GM23338 (cell line): ENCODE measurements around the gene MORN3. TPM values are rescaled to one million over a fixed set of nuclear protein-coding genes. Genes with fewer than 3 reads are reported as not detected.

Source experiments
- ATAC-seq: fragments of 200-7000 bp; cut with Tn5 transposase; 3 replicates; pipeline ENCODE4 v1.9.1; 2020
- DNase-seq: peaks from one replicate; pipeline ENCODE4 v3.0.0-alpha.2; 2015; ENCODE audit warnings: low spot score
- H2AFZ ChIP-seq: fragments of 200-600 bp; sonication (generic); 2 replicates; pipeline ENCODE4 v1.8.0; 2016; ENCODE audit warnings: antibody characterized with exemption, mild to moderate bottlenecking, moderate library complexity
- H3F3A ChIP-seq: fragments of 200-600 bp; sonication (generic); replicated peaks from 2 replicates; pipeline ENCODE4 v1.8.0; 2017; ENCODE audit warnings: antibody characterized with exemption, mixed run types, low read depth
- H3K27ac ChIP-seq: fragments of 200-600 bp; sonication (generic); 2 replicates; pipeline ENCODE4 v1.6.1; 2016; ENCODE audit warnings: low read depth
- H3K27me3 ChIP-seq: fragments of 200-600 bp; sonication (generic); 2 replicates; pipeline ENCODE4 v1.8.0; 2016; ENCODE audit warnings: mild to moderate bottlenecking, mixed run types, moderate library complexity; ENCODE audit not compliant: insufficient read depth
- H3K36me3 ChIP-seq: fragments of 200-600 bp; sonication (generic); 2 replicates; pipeline ENCODE4 v1.8.0; 2016; ENCODE audit warnings: mild to moderate bottlenecking; ENCODE audit not compliant: insufficient read depth
- H3K4me1 ChIP-seq: fragments of 200-600 bp; sonication (generic); 2 replicates; pipeline ENCODE4 v1.8.0; 2016; ENCODE audit warnings: mild to moderate bottlenecking, moderate library complexity; ENCODE audit not compliant: insufficient read depth
- H3K4me2 ChIP-seq: fragments of 200-600 bp; sonication (generic); 2 replicates; pipeline ENCODE4 v1.7.1; 2017; ENCODE audit warnings: mixed run types
- H3K4me3 ChIP-seq: fragments of 200-600 bp; sonication (generic); 2 replicates; pipeline ENCODE4 v1.6.1; 2016; ENCODE audit warnings: mixed run types
- H3K79me2 ChIP-seq: fragments of 200-600 bp; sonication (generic); replicated peaks from 2 replicates; pipeline ENCODE4 v1.8.0; 2017; ENCODE audit warnings: mild to moderate bottlenecking; ENCODE audit not compliant: insufficient read depth
- H3K9me2 ChIP-seq: fragments of 200-600 bp; sonication (generic); 2 replicates; pipeline ENCODE4 v1.8.0; 2017; ENCODE audit not compliant: insufficient read depth
- H4K20me1 ChIP-seq: fragments of 200-600 bp; sonication (generic); replicated peaks from 2 replicates; pipeline ENCODE4 v1.8.0; 2017; ENCODE audit warnings: mild to moderate bottlenecking; ENCODE audit not compliant: insufficient read depth
- H3K27ac Mint-ChIP-seq: 2 replicates; pipeline ENCODE4 v1.8.0; 2020; ENCODE audit warnings: inconsistent platforms, mild to moderate bottlenecking, moderate library complexity, mixed read lengths
- H3K27me3 Mint-ChIP-seq: 3 replicates; pipeline ENCODE4 v1.8.0; 2022; ENCODE audit warnings: low read depth, mild to moderate bottlenecking, moderate library complexity, mixed read lengths, inconsistent platforms; ENCODE audit not compliant: insufficient read depth, poor library complexity
- H3K36me3 Mint-ChIP-seq: 3 replicates; pipeline ENCODE4 v1.8.0; 2021; ENCODE audit warnings: low read depth, mild to moderate bottlenecking, inconsistent platforms, moderate library complexity, mixed read lengths
- H3K4me1 Mint-ChIP-seq: 3 replicates; pipeline ENCODE4 v1.8.0; 2020; ENCODE audit warnings: mild to moderate bottlenecking, inconsistent platforms, mixed read lengths
- H3K4me3 Mint-ChIP-seq: 3 replicates; pipeline ENCODE4 v1.8.0; 2021; ENCODE audit warnings: moderate library complexity, mild to moderate bottlenecking, inconsistent platforms, mixed read lengths
- H3K9me3 Mint-ChIP-seq: 3 replicates; pipeline ENCODE4 v1.8.0; 2020; ENCODE audit warnings: moderate library complexity, mild to moderate bottlenecking, inconsistent platforms, mixed read lengths
- ETS1 ChIP-seq: IDR thresholded peaks from 2 replicates; pipeline ENCODE4 v1.6.1; 2016; ENCODE audit warnings: antibody characterized with exemption
- EZH2 ChIP-seq: fragments of 200-600 bp; sonication (generic); IDR thresholded peaks from one replicate; pipeline ENCODE4 v1.8.0; 2017; ENCODE audit warnings: antibody characterized with exemption, mild to moderate bottlenecking, low read depth; ENCODE audit not compliant: unreplicated experiment
- EZH2phosphoT487 ChIP-seq: fragments of 200-600 bp; sonication (generic); IDR thresholded peaks from one replicate; pipeline ENCODE4 v1.8.1; 2018; ENCODE audit warnings: antibody characterized with exemption; ENCODE audit not compliant: unreplicated experiment
- JUNB ChIP-seq: IDR thresholded peaks from one replicate; pipeline ENCODE4 v1.6.1; 2016; ENCODE audit warnings: antibody characterized with exemption; ENCODE audit not compliant: unreplicated experiment
- NANOG ChIP-seq: IDR thresholded peaks from 2 replicates; pipeline ENCODE4 v1.6.1; 2016; ENCODE audit warnings: antibody characterized with exemption, borderline replicate concordance
- POLR2AphosphoS5 ChIP-seq: IDR thresholded peaks from 2 replicates; pipeline ENCODE4 v1.6.1; 2016; ENCODE audit warnings: antibody characterized with exemption, low read depth
- STAT1 ChIP-seq: IDR thresholded peaks from one replicate; pipeline ENCODE4 v1.6.1; 2016; ENCODE audit warnings: antibody characterized with exemption; ENCODE audit not compliant: unreplicated experiment
- ZNF114 ChIP-seq: fragments of 250-450 bp; sonication (Bioruptor Pico); IDR thresholded peaks from 2 replicates; pipeline ENCODE4 v1.5.0; 2020; ENCODE audit warnings: mild to moderate bottlenecking, moderate library complexity
- ZNF331 ChIP-seq: fragments of 250-450 bp; sonication (Bioruptor Pico); IDR thresholded peaks from 2 replicates; pipeline ENCODE4 v1.5.0; 2020; ENCODE audit warnings: low read depth, mild to moderate bottlenecking, moderate library complexity
- polyA plus RNA-seq: library from polyadenylated mRNA; unstranded; fragments of >200 nt; fragmentation: Nextera tagmentation; extraction: Ambion mirVana; gene quantifications from 2 replicates; pipeline ENCODE4 v1.2.1, GENCODE V29; 2016
- total RNA-seq: library from RNA; depleted of rRNA; stranded (reverse); fragments of >200 nt; shearing (Covaris generic); gene quantifications from 2 replicates; pipeline ENCODE4 v1.2.3, GENCODE V29; 2014
- TF ChIP-seq, protein P1 (sequence below): IDR thresholded peaks from one replicate; pipeline ENCODE4 v1.6.1; 2018; ENCODE audit warnings: antibody characterized with exemption; ENCODE audit not compliant: unreplicated experiment
- TF ChIP-seq, protein P2 (sequence below), 2 experiments: fragments of 200-600 bp in 1 of 2; sonication (generic) in 1 of 2; conservative IDR thresholded peaks; 2 replicates each; pipeline versions ENCODE4 v1.5.1 to v1.6.1; 2016 to 2017; ENCODE audit warnings: antibody characterized with exemption in 2 of 2, low read depth in 2 of 2, mild to moderate bottlenecking in 2 of 2, moderate library complexity in 1 of 2

The MORN3 gene
- total and polyA plus RNA-seq, 2 experiments from 2014 or later: 0.14 to 0.36 TPM

DNA sequence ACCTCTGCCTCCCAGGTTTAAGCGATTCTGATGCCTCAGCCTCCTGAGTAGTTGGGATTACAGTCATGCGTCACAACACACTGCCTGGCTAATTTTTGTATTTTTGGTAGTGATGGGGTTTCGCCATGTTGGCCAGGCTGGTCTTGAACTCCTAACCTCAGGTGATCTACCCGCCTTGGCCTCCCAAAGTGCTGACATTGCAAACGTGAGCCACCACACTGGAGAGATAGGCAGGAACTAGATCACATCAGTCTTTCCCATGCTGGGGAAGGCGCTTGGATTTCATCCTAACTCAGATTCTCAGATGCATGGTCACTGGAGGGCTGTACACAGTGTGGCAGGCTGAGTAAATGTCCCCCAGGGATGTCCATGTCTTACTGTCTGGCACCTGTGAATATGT is 61.2 kb downstream of the MORN3 start:
- Histone ChIP-seq H3K27ac (no peak overlapping the region), H3K4me3 (no peak overlapping the region), H3K79me2 (no peaks in the 10 kb centered on the region), H4K20me1 (no peaks in the 10 kb centered on the region), H3K4me2 (no peak overlapping the region), H3K36me3 (no peaks in the 10 kb centered on the region), H3K27me3 (no peaks in the 10 kb centered on the region), H3F3A (0 out of 2 replicates have a peak, but pooled peaks cover 6% of the 10 kb centered on the region), H3K9me2 (no peaks in the 10 kb centered on the region), H3K4me1 (peaks cover 13% of the 10 kb centered on the region), H2AFZ (no peak overlapping the region)
- no peak for DNase-seq
- Mint-ChIP-seq H3K4me3 (no peak overlapping the region), H3K9me3 (peaks cover 5% of the 10 kb centered on the region; the same call in 2 of the 3 replicates), H3K27me3 (peaks cover 10% of the 10 kb centered on the region), H3K36me3 (peaks cover 3% of the 10 kb centered on the region; the same call in 1 of the 3 replicates), H3K4me1 (peaks cover 11% of the 10 kb centered on the region), H3K27ac (no peak overlapping the region)
- ATAC-seq: no peak
- no peak for TF ChIP-seq STAT1
- TF ChIP-seq EZH2: no peak
- TF ChIP-seq, protein P1, sequence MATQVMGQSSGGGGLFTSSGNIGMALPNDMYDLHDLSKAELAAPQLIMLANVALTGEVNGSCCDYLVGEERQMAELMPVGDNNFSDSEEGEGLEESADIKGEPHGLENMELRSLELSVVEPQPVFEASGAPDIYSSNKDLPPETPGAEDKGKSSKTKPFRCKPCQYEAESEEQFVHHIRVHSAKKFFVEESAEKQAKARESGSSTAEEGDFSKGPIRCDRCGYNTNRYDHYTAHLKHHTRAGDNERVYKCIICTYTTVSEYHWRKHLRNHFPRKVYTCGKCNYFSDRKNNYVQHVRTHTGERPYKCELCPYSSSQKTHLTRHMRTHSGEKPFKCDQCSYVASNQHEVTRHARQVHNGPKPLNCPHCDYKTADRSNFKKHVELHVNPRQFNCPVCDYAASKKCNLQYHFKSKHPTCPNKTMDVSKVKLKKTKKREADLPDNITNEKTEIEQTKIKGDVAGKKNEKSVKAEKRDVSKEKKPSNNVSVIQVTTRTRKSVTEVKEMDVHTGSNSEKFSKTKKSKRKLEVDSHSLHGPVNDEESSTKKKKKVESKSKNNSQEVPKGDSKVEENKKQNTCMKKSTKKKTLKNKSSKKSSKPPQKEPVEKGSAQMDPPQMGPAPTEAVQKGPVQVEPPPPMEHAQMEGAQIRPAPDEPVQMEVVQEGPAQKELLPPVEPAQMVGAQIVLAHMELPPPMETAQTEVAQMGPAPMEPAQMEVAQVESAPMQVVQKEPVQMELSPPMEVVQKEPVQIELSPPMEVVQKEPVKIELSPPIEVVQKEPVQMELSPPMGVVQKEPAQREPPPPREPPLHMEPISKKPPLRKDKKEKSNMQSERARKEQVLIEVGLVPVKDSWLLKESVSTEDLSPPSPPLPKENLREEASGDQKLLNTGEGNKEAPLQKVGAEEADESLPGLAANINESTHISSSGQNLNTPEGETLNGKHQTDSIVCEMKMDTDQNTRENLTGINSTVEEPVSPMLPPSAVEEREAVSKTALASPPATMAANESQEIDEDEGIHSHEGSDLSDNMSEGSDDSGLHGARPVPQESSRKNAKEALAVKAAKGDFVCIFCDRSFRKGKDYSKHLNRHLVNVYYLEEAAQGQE: no peak
- TF ChIP-seq ZNF331 (CRISPR knock-in tag): no peak

DNA sequence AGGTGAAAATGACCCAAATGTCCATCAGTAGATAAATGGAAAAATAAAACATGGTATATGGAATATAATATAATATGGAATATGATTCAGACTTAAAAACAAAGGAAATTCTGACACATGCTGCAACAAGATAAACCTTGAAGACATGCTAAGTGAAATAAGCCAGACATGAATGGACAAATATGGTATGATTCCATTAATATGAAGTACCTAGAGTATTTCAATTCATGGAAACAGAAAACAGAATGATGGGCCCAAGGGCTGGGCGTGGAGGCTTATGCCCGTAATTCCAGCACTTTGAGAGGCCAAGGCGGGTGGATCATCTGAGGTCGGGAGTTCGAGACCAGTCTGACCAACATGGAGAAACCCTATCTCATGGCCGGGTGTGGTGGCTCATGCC is 65.9 kb downstream of the MORN3 start:
- peaks cover 1% of the 10 kb centered on the region for H3K27me3 Mint-ChIP-seq
- H3K4me1 ChIP-seq: no peaks in the 10 kb centered on the region
- H3K9me2 ChIP-seq: no peaks in the 10 kb centered on the region
- H3K36me3 Mint-ChIP-seq: 0 out of 3 replicates have a peak, but pooled peaks cover 2% of the 10 kb centered on the region
- H3K36me3 ChIP-seq: no peaks in the 10 kb centered on the region
- no peak overlapping the region for H3K27ac ChIP-seq
- no peak overlapping the region for H3K4me3 ChIP-seq
- no peaks in the 10 kb centered on the region for H3K27me3 ChIP-seq
- no peaks in the 10 kb centered on the region for H3K4me1 Mint-ChIP-seq
- no peak overlapping the region for H2AFZ ChIP-seq
- no peak overlapping the region for H3K27ac Mint-ChIP-seq
- H3F3A ChIP-seq: no peaks in the 10 kb centered on the region; the same call in 1 of the 2 replicates
- DNase-seq (no peak), ATAC-seq (no peak)
- no peaks in the 10 kb centered on the region for H4K20me1 ChIP-seq
- no peaks in the 10 kb centered on the region for H3K79me2 ChIP-seq
- H3K4me2 ChIP-seq: no peak overlapping the region
- no peak overlapping the region for H3K4me3 Mint-ChIP-seq
- peaks cover 4% of the 10 kb centered on the region; the same call in 2 of the 3 replicates for H3K9me3 Mint-ChIP-seq
- TF ChIP-seq EZH2: no peak
- TF ChIP-seq, protein P2, sequence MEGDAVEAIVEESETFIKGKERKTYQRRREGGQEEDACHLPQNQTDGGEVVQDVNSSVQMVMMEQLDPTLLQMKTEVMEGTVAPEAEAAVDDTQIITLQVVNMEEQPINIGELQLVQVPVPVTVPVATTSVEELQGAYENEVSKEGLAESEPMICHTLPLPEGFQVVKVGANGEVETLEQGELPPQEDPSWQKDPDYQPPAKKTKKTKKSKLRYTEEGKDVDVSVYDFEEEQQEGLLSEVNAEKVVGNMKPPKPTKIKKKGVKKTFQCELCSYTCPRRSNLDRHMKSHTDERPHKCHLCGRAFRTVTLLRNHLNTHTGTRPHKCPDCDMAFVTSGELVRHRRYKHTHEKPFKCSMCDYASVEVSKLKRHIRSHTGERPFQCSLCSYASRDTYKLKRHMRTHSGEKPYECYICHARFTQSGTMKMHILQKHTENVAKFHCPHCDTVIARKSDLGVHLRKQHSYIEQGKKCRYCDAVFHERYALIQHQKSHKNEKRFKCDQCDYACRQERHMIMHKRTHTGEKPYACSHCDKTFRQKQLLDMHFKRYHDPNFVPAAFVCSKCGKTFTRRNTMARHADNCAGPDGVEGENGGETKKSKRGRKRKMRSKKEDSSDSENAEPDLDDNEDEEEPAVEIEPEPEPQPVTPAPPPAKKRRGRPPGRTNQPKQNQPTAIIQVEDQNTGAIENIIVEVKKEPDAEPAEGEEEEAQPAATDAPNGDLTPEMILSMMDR (conservative IDR thresholded peaks at IDR 0.05; ENCODE audit: low read depth in 2 of 2): no peak
- TF ChIP-seq, protein P1: no peak
- no peak for TF ChIP-seq ETS1
- TF ChIP-seq JUNB: no peak
- no peak for TF ChIP-seq ZNF114
- TF ChIP-seq STAT1: no peak
- TF ChIP-seq EZH2phosphoT487: no peak
- TF ChIP-seq POLR2AphosphoS5: no peak
- no peak for TF ChIP-seq NANOG
